ENCODE results near the gene PRM1. TPM values are rescaled to one million over a fixed set of nuclear protein-coding genes. Genes with fewer than 3 reads are reported as not detected.

The PRM1 gene
- total and polyA plus RNA-seq, 2 of the 4 experiments (the other 2 are of a cell fraction): not detected

DNA sequence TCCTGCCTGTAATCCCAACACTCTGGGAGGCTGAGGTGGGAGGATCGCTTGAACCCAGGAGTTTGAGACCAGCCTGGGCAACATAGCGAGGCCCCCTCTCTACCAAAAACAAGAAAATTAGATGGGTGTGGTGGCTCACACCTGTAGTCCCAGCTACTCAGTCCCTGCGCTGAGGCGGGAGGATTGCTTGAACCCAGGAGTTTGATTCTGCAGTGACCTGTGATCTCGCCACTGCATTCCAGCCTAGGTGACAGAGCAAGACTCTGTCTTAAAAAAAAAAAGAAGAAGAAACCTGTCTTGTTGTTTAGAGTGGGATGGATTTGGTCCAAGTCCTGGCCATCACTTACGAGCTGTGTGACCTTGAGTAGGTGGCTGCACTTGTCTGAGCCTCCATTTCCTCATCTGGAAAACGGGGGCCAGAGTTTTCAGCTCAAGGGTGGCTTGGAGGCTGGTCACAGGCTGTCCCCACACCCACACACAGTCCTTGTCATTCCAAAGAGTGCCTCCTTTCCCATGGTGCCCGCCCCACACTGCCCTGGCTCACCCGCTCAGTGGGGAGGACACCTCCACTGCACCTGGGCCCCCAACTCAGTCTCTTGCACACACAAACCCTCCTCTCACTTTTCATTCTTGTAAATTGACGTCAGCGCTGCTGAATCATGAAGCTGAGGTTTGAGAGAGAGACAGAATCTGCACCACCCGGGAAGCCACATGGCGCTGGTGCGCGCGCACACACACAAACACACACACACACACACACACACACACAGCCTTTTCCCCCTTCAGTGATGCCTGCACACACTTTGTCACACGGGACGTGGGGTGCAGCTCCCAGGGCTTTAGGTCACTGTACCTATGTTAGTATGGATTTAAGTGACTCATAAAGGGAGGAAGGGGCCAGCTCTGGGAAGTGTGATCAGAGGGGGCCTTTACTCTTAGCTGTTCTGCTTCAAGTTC lies 29.3 kb downstream of the PRM1 start:
- H2BK15ac ChIP-seq (ENCODE audit: low read depth, low read length): no peak overlapping the region
- peaks cover 12% of the 10 kb centered on the region for H3K4me1 ChIP-seq (ENCODE audit: control insufficient read depth, insufficient read depth, low read length)
- 100% methylated on average over 1 of the region's 18 CpGs; no CpG with 5 or more reads in 1 of the 2 experiments for WGBS, 2 experiments (ENCODE audit: extremely low coverage in 2 of 2, insufficient read length in 1 of 2)
- H2BK5ac ChIP-seq (ENCODE audit: low read depth, low read length, poor library complexity, severe bottlenecking): peak overlapping the region; percentile 22
- TF ChIP-seq CHD1 (IDR thresholded peaks at IDR 0.05; ENCODE audit: low read depth, low read length) (peak; percentile 80; the same call in 1 of the 2 replicates), POLR2A (IDR thresholded peaks at IDR 0.05; ENCODE audit: low read depth, low read length) (peak; percentile 60), MAZ (IDR thresholded peaks at IDR 0.05; ENCODE audit: borderline replicate concordance, low read depth, low read length) (peak; percentile 57; the same call in 1 of the 2 replicates), RCOR1 (IDR thresholded peaks at IDR 0.05; ENCODE audit: insufficient replicate concordance, low read length) (no peak), RAD21 (IDR thresholded peaks at IDR 0.05; ENCODE audit: low read length) (0 out of 2 replicates have a peak, but pooled peaks have one; percentile 9), CTCF (conservative IDR thresholded peaks at IDR 0.05; ENCODE audit: low read depth, low read length) (no peak), MAFK (IDR thresholded peaks at IDR 0.05; ENCODE audit: low read depth, low read length) (no peak), CEBPB (IDR thresholded peaks at IDR 0.05; ENCODE audit: low read depth, low read length) (0 out of 2 replicates have a peak, but pooled peaks have one; percentile 22), RFX5 (IDR thresholded peaks at IDR 0.05; ENCODE audit: low read depth, low read length) (no peak), MXI1 (IDR thresholded peaks at IDR 0.05; ENCODE audit: borderline replicate concordance, low read depth, low read length) (peak; percentile 74; the same call in 1 of the 2 replicates), NFE2L2 (IDR thresholded peaks at IDR 0.05; ENCODE audit: low read depth, low read length) (peak; percentile 43; the same call in 1 of the 2 replicates), FOS (IDR thresholded peaks at IDR 0.05; ENCODE audit: low read depth, low read length) (0 out of 2 replicates have a peak, but pooled peaks have one; percentile 10)
- H3K27me3 ChIP-seq (ENCODE audit: control insufficient read depth, insufficient read depth, low read length): no peaks in the 10 kb centered on the region
- dilution Hi-C loops (cut with HindIII; ENCODE audit: low sequenced_read_pairs, unreplicated experiment): no loop called here
- peak overlapping the region; percentile 41 for H3K14ac ChIP-seq (replicated peaks; ENCODE audit: low read depth, low read length)
- H2AFZ ChIP-seq (replicated peaks; ENCODE audit: low read length, poor library complexity): peak overlapping the region; percentile 33
- no peak overlapping the region for H2BK120ac ChIP-seq (ENCODE audit: low read depth, low read length)
- H3K4me3 ChIP-seq (ENCODE audit: insufficient read depth, low read depth, low read length): peak overlapping the region; percentile 87; the same call in 1 of the 2 replicates
- peaks cover 14 to 34% of the 10 kb centered on the region in 2 experiments; a peak in 3 of 4 replicates for H3K79me1 ChIP-seq (ENCODE audit: low read depth in 1 of 2, low read length in 2 of 2)
- peak overlapping the region; percentile 14 for H3K4ac ChIP-seq (ENCODE audit: low read depth, low read length)
- H3K36me3 ChIP-seq (ENCODE audit: control insufficient read depth, insufficient read depth, low read length): peaks cover 31% of the 10 kb centered on the region
- no peaks in the 10 kb centered on the region for H3K9me3 ChIP-seq (ENCODE audit: control insufficient read depth, insufficient read depth, low read length)
- intact Hi-C loops (cut with micrococcal nuclease): loop anchor here (5.0 to 10.0 kb wide), 3 partner anchors 117 to 220 kb away; no protein-coding TSS in a partner anchor
- H3K23ac ChIP-seq (ENCODE audit: low read depth, low read length): peak overlapping the region; percentile 68; the same call in 1 of the 2 replicates
- H3K9ac ChIP-seq (ENCODE audit: low read depth, low read length): peak overlapping the region; percentile 91; the same call in 1 of the 2 replicates
- no peak overlapping the region for H3K56ac ChIP-seq (ENCODE audit: extremely low read depth, insufficient read depth, low read length)
- H4K5ac ChIP-seq (ENCODE audit: low read depth, low read length): peak overlapping the region; percentile 24; the same call in 1 of the 2 replicates
- POLR2A ChIA-PET (ENCODE audit: unreplicated experiment): interaction anchor here (0.5 to 1.0 kb wide), 2 partner anchors 147 to 320 kb away, joined by 5 to 10 read pairs; no protein-coding TSS in a partner anchor
- BruUV-seq (replicated peaks): no TSS peak
- no peak for ATAC-seq (ENCODE audit: low read depth)
- peak overlapping the region; percentile 12 for H2AK9ac ChIP-seq (replicated peaks; ENCODE audit: low read depth, low read length, poor library complexity)
- peak overlapping the region; percentile 60 for H4K91ac ChIP-seq (ENCODE audit: insufficient read depth, low read depth, low read length)
- in situ Hi-C loops (cut with MboI; ENCODE audit: low sequenced_read_pairs): loop anchor here (5.0 kb wide), 2 partner anchors 150 to 285 kb away; no protein-coding TSS in a partner anchor
- peak overlapping the region; percentile 82 for H3K4me2 ChIP-seq (ENCODE audit: low read depth, low read length)
- H2BK20ac ChIP-seq (ENCODE audit: low read depth, low read length): peak overlapping the region; percentile 10; the same call in 1 of the 2 replicates
- peaks cover 52% of the 10 kb centered on the region for H4K20me1 ChIP-seq (ENCODE audit: insufficient read depth, low read length)
- peaks cover 9% of the 10 kb centered on the region; the same call in 1 of the 2 replicates for H3K9me1 ChIP-seq (ENCODE audit: insufficient read depth, low read length)
- H4K8ac ChIP-seq (ENCODE audit: low read depth in 2 of 2, low read length in 2 of 2): peak overlapping the region; percentile 47 to 48; a peak in 2 of 4 replicates
- peak overlapping the region; percentile 81; the same call in 1 of the 2 replicates for H3K27ac ChIP-seq (ENCODE audit: insufficient read depth, low read length)
- peak; percentile 91 for DNase-seq
- peak overlapping the region; percentile 24; the same call in 1 of the 2 replicates for H3K18ac ChIP-seq (ENCODE audit: low read depth, low read length)
- CTCF ChIA-PET: interaction anchor here (1.1 kb wide), 1 partner anchor 34 kb away, joined by 3 read pairs; no protein-coding TSS in a partner anchor
- H2AK5ac ChIP-seq (ENCODE audit: low read depth, low read length): peak overlapping the region; percentile 52
